K562 (cell line): ENCODE measurements around the gene TRIM44.
A peak's percentile ranks its signal among the peaks of the same experiment; 100 is the strongest.

Experiments
- ARNT ChIP-seq, 2 experiments: fragments of 450-650 bp; IDR thresholded peaks; 2 replicates each; pipeline ENCODE4 v1.6.1; 2016; ENCODE audit warnings: mild to moderate bottlenecking in 1 of 2
- CBX3 ChIP-seq, 2 experiments: IDR thresholded peaks; 1 replicate in 1 of 2; 2 replicates in 1 of 2; pipeline ENCODE4 v1.6.1; 2012; ENCODE audit warnings: inconsistent platforms in 2 of 2, low read length in 2 of 2, borderline replicate concordance in 1 of 2, control low read depth in 1 of 2
- CHD7 ChIP-seq: fragments of 200-600 bp; sonication (generic); IDR thresholded peaks from one replicate; pipeline ENCODE4 v1.6.1; 2012; ENCODE audit warnings: mild to moderate bottlenecking, low read depth, low read length, inconsistent platforms
- CTCF ChIP-seq, 3 experiments: IDR thresholded peaks in 2 of 3; conservative IDR thresholded peaks in 1 of 3; 2 replicates each; pipeline ENCODE4 v1.5.1; 2011 to 2012; ENCODE audit warnings: low read length in 3 of 3, mild to moderate bottlenecking in 3 of 3, control low read depth in 2 of 3, improper control_type of control experiment in 1 of 3, inconsistent platforms in 1 of 3, low read depth in 1 of 3, mixed read lengths in 1 of 3, moderate library complexity in 1 of 3; ENCODE audit not compliant: insufficient read depth in 2 of 3
- HDAC2 ChIP-seq: fragments of 450-650 bp; IDR thresholded peaks from 2 replicates; pipeline ENCODE4 v1.6.1; 2016; ENCODE audit warnings: mild to moderate bottlenecking
- LCOR ChIP-seq: sonication (generic); formaldehyde crosslinking; IDR thresholded peaks from 2 replicates; pipeline ENCODE4 v1.8.0; 2022; ENCODE audit warnings: mild to moderate bottlenecking, missing genetic modification reagents
- MLX ChIP-seq, 2 experiments: fragments of 450-650 bp in 1 of 2; sonication (generic) in 1 of 2; formaldehyde crosslinking; conservative IDR thresholded peaks; 2 replicates each; pipeline versions ENCODE4 v1.4.0 to v1.8.1; 2020 to 2022; ENCODE audit warnings: mild to moderate bottlenecking in 1 of 2, missing genetic modification reagents in 1 of 2
- PKNOX1 ChIP-seq: fragments of 450-650 bp; IDR thresholded peaks from 2 replicates; pipeline ENCODE4 v1.6.1; 2016
- POLR2AphosphoS5 ChIP-seq: IDR thresholded peaks from 2 replicates; pipeline ENCODE4 v1.6.1; 2011; ENCODE audit warnings: mild to moderate bottlenecking, low read depth, low read length, moderate library complexity; ENCODE audit not compliant: control insufficient read depth, insufficient read depth
- RBBP5 ChIP-seq: fragments of 200-600 bp; sonication (generic); IDR thresholded peaks from 2 replicates; pipeline ENCODE4 v1.6.1; 2012; ENCODE audit warnings: borderline replicate concordance, mild to moderate bottlenecking, low read length, control low read depth, inconsistent platforms; ENCODE audit not compliant: insufficient read depth, poor library complexity, severe bottlenecking
- SRF ChIP-seq, 2 experiments: fragments of 250-450, 450-650 bp in 1 of 2; sonication (Bioruptor Pico) in 1 of 2; sonication (generic) in 1 of 2; formaldehyde crosslinking; IDR thresholded peaks; 2 replicates each; pipeline versions ENCODE4 v1.5.0 to v1.5.1; 2020 to 2022; ENCODE audit warnings: mild to moderate bottlenecking in 1 of 2, missing genetic modification reagents in 1 of 2
- TGIF2 ChIP-seq: sonication (generic); formaldehyde crosslinking; IDR thresholded peaks from 2 replicates; pipeline ENCODE4 v1.8.1; 2022; ENCODE audit warnings: mild to moderate bottlenecking, missing genetic modification reagents, moderate library complexity
- ZNF280B ChIP-seq: fragments of 250-450 bp; sonication (Bioruptor Pico); IDR thresholded peaks from 2 replicates; pipeline ENCODE4 v1.5.1; 2021; ENCODE audit warnings: mild to moderate bottlenecking
- ZSCAN29 ChIP-seq: fragments of 450-650 bp; IDR thresholded peaks from 2 replicates; pipeline ENCODE4 v1.6.1; 2017

GRCh38 chr11:35615921-35616900 lies 46.4 kb upstream of the TRIM44 start:
- TF ChIP-seq SRF (CRISPR knock-in tag; IDR thresholded peaks at IDR 0.05), result no peak
- TF ChIP-seq ZSCAN29, result no peak
- TF ChIP-seq MLX (CRISPR knock-in tag; conservative IDR thresholded peaks at IDR 0.05), result no peak
- TF ChIP-seq ZNF280B, result no peak
- peak; percentile 68 for TF ChIP-seq PKNOX1
- no peak for TF ChIP-seq RBBP5
- TF ChIP-seq TGIF2 (CRISPR knock-in tag), result no peak
- no peak for TF ChIP-seq CBX3 (IDR thresholded peaks at IDR 0.05; ENCODE audit: borderline replicate concordance in 1 of 2, low read length in 2 of 2)
- TF ChIP-seq HDAC2, result no peak
- peak; percentile 51 to 80 (median 65); a peak in 5 of 6 replicates for TF ChIP-seq CTCF (IDR thresholded peaks at IDR 0.05 in 2 of 3, conservative IDR thresholded peaks at IDR 0.05 in 1 of 3; ENCODE audit: insufficient read depth in 2 of 3, low read depth in 1 of 3, low read length in 3 of 3)
- TF ChIP-seq CHD7, result no peak
- TF ChIP-seq POLR2AphosphoS5, result no peak
- TF ChIP-seq LCOR (CRISPR knock-in tag), result no peak
- no peak for TF ChIP-seq ARNT (IDR thresholded peaks at IDR 0.05)
